B cell (primary cell): ENCODE measurements around the gene IGLL5. TPM values are rescaled to one million over a fixed set of nuclear protein-coding genes. Genes with fewer than 3 reads are reported as not detected.

Experiments
- ATAC-seq: fragments of 200-7000 bp; cut with Tn5 transposase; one replicate; pipeline ENCODE4 v1.10.0; 2021; ENCODE audit warnings: low read depth, mild to moderate bottlenecking, moderate number of reproducible peaks, moderate library complexity
- CTCF ChIA-PET: fragments of 350-600 bp; sonication (Branson Sonifier 250); formaldehyde crosslinking; loops from one replicate; lab custom pipeline; 2021; ENCODE audit warnings: antibody characterized with exemption, inconsistent platforms; lab: Charles Lee
- POLR2A ChIA-PET: fragments of 350-600 bp; sonication (Branson Sonifier 250); formaldehyde crosslinking; loops from one replicate; lab custom pipeline; 2021; ENCODE audit warnings: antibody characterized with exemption; lab: Charles Lee
- DNase-seq: peaks from one replicate; pipeline ENCODE4 v3.0.0; 2013
- H2AFZ ChIP-seq: 2 replicates; pipeline ENCODE4 v1.6.1; 2012; ENCODE audit warnings: mild to moderate bottlenecking, low read depth, low read length; ENCODE audit not compliant: insufficient read depth, poor library complexity, severe bottlenecking
- H3K27ac ChIP-seq, 2 donors: 1 replicate in 1 of 2; 2 replicates in 1 of 2; pipeline ENCODE4 v1.5.1; 2012 to 2013; ENCODE audit warnings: low read length in 2 of 2, mild to moderate bottlenecking in 2 of 2, moderate library complexity in 1 of 2
- H3K27me3 ChIP-seq, 4 experiments: fragments of 200-600 bp in 1 of 4; sonication (generic) in 1 of 4; replicated peaks in 1 of 4; 1 replicate in 2 of 4; 2 replicates in 2 of 4; pipeline versions ENCODE4 v1.6.1 to v1.7.0; 2013 to 2016; ENCODE audit warnings: low read length in 3 of 4, mild to moderate bottlenecking in 2 of 4, mixed read lengths in 1 of 4, moderate library complexity in 1 of 4; ENCODE audit not compliant: insufficient read depth in 4 of 4, control insufficient read depth in 3 of 4; ENCODE audit errors: control extremely low read depth in 1 of 4
- H3K36me3 ChIP-seq, 2 experiments: replicated peaks in 1 of 2; 1 replicate in 1 of 2; 2 replicates in 1 of 2; pipeline versions ENCODE4 v1.6.1 to v1.7.1; 2013; ENCODE audit warnings: low read length in 1 of 2; ENCODE audit not compliant: insufficient read depth in 2 of 2, control insufficient read depth in 1 of 2; ENCODE audit errors: control extremely low read depth in 1 of 2, extremely low read depth in 1 of 2
- H3K4me1 ChIP-seq, 2 donors: fragments of 200-600 bp in 1 of 2; sonication (generic) in 1 of 2; 1 replicate in 1 of 2; 2 replicates in 1 of 2; pipeline versions ENCODE4 v1.5.1 to v1.6.1; 2013 to 2017; ENCODE audit warnings: low read length in 2 of 2; ENCODE audit not compliant: control insufficient read depth in 2 of 2, insufficient read depth in 2 of 2
- H3K4me2 ChIP-seq: replicated peaks from 2 replicates; pipeline ENCODE3; 2012; ENCODE audit warnings: mild to moderate bottlenecking, low read depth, low read length; ENCODE audit not compliant: poor library complexity, severe bottlenecking
- H3K4me3 ChIP-seq, 5 experiments: fragments of 200-600 bp in 1 of 5; sonication (generic) in 1 of 5; 1 replicate in 3 of 5; 2 replicates in 2 of 5; pipeline versions ENCODE4 v1.5.1 to v1.7.0; 2011 to 2016; ENCODE audit warnings: low read length in 4 of 5, mild to moderate bottlenecking in 4 of 5, low read depth in 2 of 5, control low read depth in 1 of 5, moderate library complexity in 1 of 5; ENCODE audit not compliant: insufficient read depth in 1 of 5; ENCODE audit errors: control extremely low read depth in 1 of 5, extremely low read depth in 1 of 5
- H3K79me2 ChIP-seq: fragments of 200-600 bp; sonication (generic); one replicate; pipeline ENCODE4 v1.6.0; 2016; ENCODE audit warnings: low read length; ENCODE audit not compliant: control insufficient read depth, insufficient read depth
- H3K9ac ChIP-seq: fragments of 200-600 bp; sonication (generic); 2 replicates; pipeline ENCODE4 v1.6.1; 2017; ENCODE audit warnings: mild to moderate bottlenecking, low read length, moderate library complexity
- H3K9me3 ChIP-seq, 3 donors: one replicate each; pipeline versions ENCODE4 v1.6.1 to v1.7.1; 2013; ENCODE audit warnings: low read length in 2 of 3; ENCODE audit not compliant: control insufficient read depth in 2 of 3, insufficient read depth in 1 of 3; ENCODE audit errors: control extremely low read depth in 1 of 3
- H4K20me1 ChIP-seq: 2 replicates; pipeline ENCODE4 v1.6.0; 2012; ENCODE audit warnings: mild to moderate bottlenecking, low read length; ENCODE audit not compliant: insufficient read depth, control insufficient read depth, poor library complexity, severe bottlenecking
- H3K27ac Mint-ChIP-seq: one replicate; pipeline ENCODE4 v1.8.0; 2021; ENCODE audit warnings: mixed read lengths
- H3K27me3 Mint-ChIP-seq: one replicate; pipeline ENCODE4 v1.8.0; 2021; ENCODE audit warnings: mixed read lengths
- H3K4me1 Mint-ChIP-seq: one replicate; pipeline ENCODE4 v1.8.0; 2021; ENCODE audit warnings: mixed read lengths
- H3K4me3 Mint-ChIP-seq: one replicate; pipeline ENCODE4 v1.8.0; 2021; ENCODE audit warnings: mixed read lengths
- H3K9me3 Mint-ChIP-seq: one replicate; pipeline ENCODE4 v1.8.0; 2022; ENCODE audit warnings: mixed read lengths; ENCODE audit not compliant: insufficient read depth
- EZH2 ChIP-seq: IDR thresholded peaks from 2 replicates; pipeline ENCODE4 v1.6.1; 2012; ENCODE audit warnings: borderline replicate concordance, low read depth, mild to moderate bottlenecking, moderate library complexity, low read length; ENCODE audit not compliant: insufficient read depth, poor library complexity, severe bottlenecking
- WGBS: methylation state at CpG from one replicate; pipeline ENCODE4 v1.1.5; 2013; ENCODE audit warnings: missing lambda C conversion rate; ENCODE audit not compliant: insufficient coverage; 5-methylcytosine and 5-hydroxymethylcytosine counted together
- intact Hi-C: fragments of 100-400 bp; cut with micrococcal nuclease; formaldehyde crosslinking; loops from one replicate; pipeline ENCODE4 v1.10.0; 2022
- polyA plus RNA-seq: library from polyadenylated mRNA; depleted of rRNA; stranded (reverse); fragments of >200 nt; gene quantifications from 2 replicates; pipeline ENCODE4 v1.2.3, GENCODE V29; 2012
- total RNA-seq, 2 donors: library from RNA; stranded (reverse); fragments of 120-200 nt in 1 of 2; gene quantifications; 1 replicate in 1 of 2; 2 replicates in 1 of 2; pipeline versions ENCODE4 v1.2.3 to v1.2.4, GENCODE V29; 2013 to 2022
- TF ChIP-seq, protein P1 (sequence below): fragments of 200-600 bp; IDR thresholded peaks from one replicate; pipeline ENCODE4 v1.8.0; 2022; ENCODE audit warnings: antibody characterized with exemption, mild to moderate bottlenecking

The IGLL5 gene
- total and polyA plus RNA-seq, 2 donors (not counting 1 experiment from before 2014, with no cell fraction given) = 39.8 to 365 TPM

DNA sequence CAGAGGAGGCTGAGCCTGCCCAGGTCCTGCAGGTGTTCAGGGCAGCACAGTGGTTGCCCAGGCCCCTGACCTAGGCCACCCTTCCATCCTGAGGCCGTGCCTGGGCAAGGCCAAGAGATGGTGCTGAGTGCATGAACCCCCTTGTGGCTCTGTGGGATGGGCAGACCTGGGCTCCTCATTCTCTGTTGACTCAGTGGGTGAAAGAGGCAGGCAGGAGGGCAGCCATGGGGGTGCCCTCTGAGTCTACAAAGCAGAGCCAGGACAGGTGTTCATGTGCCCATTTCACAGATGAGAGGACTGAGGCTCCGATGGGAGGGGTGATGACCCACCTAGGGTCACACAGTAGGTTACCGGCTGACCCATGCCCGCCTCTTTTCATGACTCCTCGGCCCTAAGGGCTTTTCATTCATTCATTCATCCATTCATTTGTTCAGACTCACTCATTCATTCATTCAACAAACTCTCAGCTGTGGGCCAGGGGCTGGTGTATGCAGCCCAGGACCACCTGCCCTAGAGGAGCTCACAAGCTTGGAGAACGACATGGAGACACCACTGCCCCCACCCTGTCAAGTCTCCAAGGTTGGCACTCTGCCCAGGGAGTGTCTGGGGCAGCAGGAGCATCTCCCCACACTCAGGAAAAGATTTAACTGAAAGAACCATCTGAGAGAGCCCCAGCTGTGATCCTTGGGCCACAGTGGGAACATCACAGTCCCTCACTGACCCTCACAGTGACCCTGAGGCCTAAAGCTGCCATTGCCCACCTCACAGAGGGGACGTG is 40.5 kb downstream of the IGLL5 start:
- H2AFZ ChIP-seq = peak overlapping the region; percentile 59
- H3K4me1 Mint-ChIP-seq = peaks cover 98% of the 10 kb centered on the region
- H3K9ac ChIP-seq = peak overlapping the region; percentile 55

More for the DNA sequence above, 40.5 kb downstream of the IGLL5 start:
- peak overlapping the region; percentile 95 for H3K27ac Mint-ChIP-seq
- peak overlapping the region; percentile 79 for H3K4me3 Mint-ChIP-seq
- DNase-seq (no peak), ATAC-seq (no peak)
- intact Hi-C loops = loop anchor here (1.0 to 2.0 kb wide), 2 partner anchors 17 to 43 kb away; no protein-coding TSS in a partner anchor
- ChIA-PET POLR2A (interaction anchor here (0.7 to 3.5 kb wide), 8 partner anchors 10 to 37 kb away, joined by 3 to 23 read pairs (median 4); no protein-coding TSS in a partner anchor), CTCF (interaction anchor here (0.5 to 10.9 kb wide), 11 partner anchors 11 to 550 kb away, joined by 3 to 117 read pairs (median 4); no protein-coding TSS in a partner anchor)
- no peaks in the 10 kb centered on the region for H3K27me3 ChIP-seq
- peak overlapping the region in 2 of 5 experiments; percentile 29 to 44 for H3K4me3 ChIP-seq
- H3K4me1 ChIP-seq = peaks cover 98 to 100% of the 10 kb centered on the region in 2 donors
- no peak for TF ChIP-seq EZH2
- TF ChIP-seq, protein P1, sequence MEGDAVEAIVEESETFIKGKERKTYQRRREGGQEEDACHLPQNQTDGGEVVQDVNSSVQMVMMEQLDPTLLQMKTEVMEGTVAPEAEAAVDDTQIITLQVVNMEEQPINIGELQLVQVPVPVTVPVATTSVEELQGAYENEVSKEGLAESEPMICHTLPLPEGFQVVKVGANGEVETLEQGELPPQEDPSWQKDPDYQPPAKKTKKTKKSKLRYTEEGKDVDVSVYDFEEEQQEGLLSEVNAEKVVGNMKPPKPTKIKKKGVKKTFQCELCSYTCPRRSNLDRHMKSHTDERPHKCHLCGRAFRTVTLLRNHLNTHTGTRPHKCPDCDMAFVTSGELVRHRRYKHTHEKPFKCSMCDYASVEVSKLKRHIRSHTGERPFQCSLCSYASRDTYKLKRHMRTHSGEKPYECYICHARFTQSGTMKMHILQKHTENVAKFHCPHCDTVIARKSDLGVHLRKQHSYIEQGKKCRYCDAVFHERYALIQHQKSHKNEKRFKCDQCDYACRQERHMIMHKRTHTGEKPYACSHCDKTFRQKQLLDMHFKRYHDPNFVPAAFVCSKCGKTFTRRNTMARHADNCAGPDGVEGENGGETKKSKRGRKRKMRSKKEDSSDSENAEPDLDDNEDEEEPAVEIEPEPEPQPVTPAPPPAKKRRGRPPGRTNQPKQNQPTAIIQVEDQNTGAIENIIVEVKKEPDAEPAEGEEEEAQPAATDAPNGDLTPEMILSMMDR = no peak
- H3K79me2 ChIP-seq = peaks cover 56% of the 10 kb centered on the region
- peak overlapping the region; percentile 80 for H3K4me2 ChIP-seq
- H3K36me3 ChIP-seq = no peaks in the 10 kb centered on the region
- 75% methylated on average over 5 of the region's 7 CpGs for WGBS
- no peaks in the 10 kb centered on the region for H4K20me1 ChIP-seq
- H3K27ac ChIP-seq = peak overlapping the region; percentile 94 to 99
- no peaks in the 10 kb centered on the region for H3K9me3 Mint-ChIP-seq
- H3K27me3 Mint-ChIP-seq = no peaks in the 10 kb centered on the region
- H3K9me3 ChIP-seq = peaks cover 0 to 5% (median 0%) of the 10 kb centered on the region in 3 donors
